Adrenal gland (tissue), 12 donors: ENCODE data around the gene DYNLL1. TPM values are rescaled to one million over a fixed set of nuclear protein-coding genes. Genes with fewer than 3 reads are reported as not detected.

Experiments
- DNase-seq, 7 donors: peaks; one replicate each; pipeline ENCODE4 v3.0.0-alpha.2; 2019 to 2020
- H3K27ac ChIP-seq, 5 donors: fragments of 200-600 bp; sonication (generic) in 4 of 5; 1 replicate in 3 of 5; 2 replicates in 2 of 5; pipeline versions ENCODE4 v1.5.1 to v1.8.0; 2016 to 2020; ENCODE audit warnings: mild to moderate bottlenecking in 1 of 5
- H3K27me3 ChIP-seq: fragments of 200-600 bp; 2 replicates; pipeline ENCODE4 v1.8.0; 2021
- H3K36me3 ChIP-seq, 2 donors: fragments of 200-600 bp; replicated peaks in 1 of 2; 1 replicate in 1 of 2; 2 replicates in 1 of 2; pipeline versions ENCODE4 v1.5.1 to v1.8.0; 2018 to 2022
- H3K4me1 ChIP-seq, 2 donors: fragments of 200-600 bp; replicated peaks in 1 of 2; 1 replicate in 1 of 2; 2 replicates in 1 of 2; pipeline versions ENCODE4 v1.5.1 to v1.8.0; 2018 to 2021
- H3K4me3 ChIP-seq, 4 donors: fragments of 200-600 bp; sonication (generic) in 3 of 4; one replicate each; pipeline ENCODE4 v1.5.1; 2016 to 2018
- H3K9me3 ChIP-seq, 3 donors: fragments of 200-600 bp; sonication (generic) in 1 of 3; replicated peaks in 1 of 3; 1 replicate in 2 of 3; 2 replicates in 1 of 3; pipeline versions ENCODE4 v1.5.1 to v1.8.0; 2016 to 2021
- CTCF ChIP-seq, 6 experiments: fragments of 450-650 bp in 4 of 6; fragments of 200-600 bp in 2 of 6; sonication (generic) in 1 of 6; IDR thresholded peaks; 1 replicate in 5 of 6; 2 replicates in 1 of 6; pipeline versions ENCODE4 v1.5.1 to v1.8.0; 2016 to 2021; ENCODE audit warnings: antibody characterized with exemption in 6 of 6, mild to moderate bottlenecking in 2 of 6, moderate library complexity in 1 of 6
- POLR2A ChIP-seq, 2 donors: fragments of 450-650 bp; IDR thresholded peaks; one replicate each; pipeline ENCODE4 v1.6.1; 2017; ENCODE audit warnings: antibody characterized with exemption in 2 of 2, mild to moderate bottlenecking in 2 of 2, moderate library complexity in 1 of 2
- WGBS, 4 donors: extraction: QIAGEN DNeasy Blood & Tissue Kit in 2 of 4; methylation state at CpG; one replicate each; pipeline versions ENCODE4 v1.1.5 to v1.1.7; 2013 to 2017; 5-methylcytosine and 5-hydroxymethylcytosine counted together
- intact Hi-C, 2 donors: fragments of 100-400 bp; cut with DNase I; formaldehyde crosslinking; loops; one replicate each; pipeline versions ENCODE4 v1.14.1 to v1.15.0; 2022 to 2023
- polyA plus RNA-seq, 3 donors: library from polyadenylated mRNA; stranded (reverse); fragments of 200-250 nt in 2 of 3; fragments of 350-450 nt in 1 of 3; fragmentation: Illumina TruSeq in 1 of 3; extraction: RNeasy Lipid Tissue Mini Kit (QIAGEN cat#74804) in 1 of 3; gene quantifications; one replicate each; pipeline ENCODE4 v1.2.3, GENCODE V29; 2013 to 2014
- total RNA-seq, 9 donors: library from RNA; depleted of rRNA in 4 of 9; stranded (reverse); fragments of >200 nt in 4 of 9; fragments of 120-200 nt in 1 of 9; fragmentation: NEBNext Ultra II Directional in 1 of 9; extraction: Animal tissue kit (Norgen Biotek cat#: 25700) in 1 of 9; gene quantifications; one replicate each; pipeline versions ENCODE4 v1.1.0 to v1.2.4, GENCODE V29; 2013 to 2023
- donor health status: healthy with polysubstance abuse.
- donor health status: Bipolar disorder and iron deficiency.
- donor health status: DM: yes; HTN: yes; CAD: no.
- donor health status: DM: no; HTN: no; CAD: no.
- donor health status: DM: no; HTN: no; CAD: no.
- donor health status: DM: yes; HTN: yes; CAD: no.

DYNLL1 gene
- total and polyA plus RNA-seq, 12 donors: 168 to 463 (median 307) TPM

DNA sequence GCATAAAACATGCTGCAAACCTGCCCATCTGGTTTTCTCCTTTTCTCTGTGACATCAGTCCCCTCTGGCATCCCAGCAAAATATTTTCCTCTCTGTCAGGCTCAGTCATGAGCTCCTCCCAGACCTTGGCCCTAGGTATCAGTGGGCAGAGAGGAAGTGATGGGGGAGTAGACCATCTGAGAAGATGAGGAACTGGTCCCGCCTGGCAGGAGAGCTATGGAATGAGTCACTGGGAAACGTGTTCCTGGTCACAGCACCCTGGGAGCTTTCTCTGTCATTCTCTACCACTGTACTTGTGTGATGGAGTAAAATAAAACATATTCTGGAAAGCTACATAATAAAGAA, 21.3 kb upstream of the DYNLL1 start:
- peaks cover 6 to 22% of the 10 kb centered on the region in 2 donors for H3K4me1 ChIP-seq
- no peaks in the 10 kb centered on the region for H3K36me3 ChIP-seq
- no peaks in the 10 kb centered on the region for H3K27me3 ChIP-seq
- peak overlapping the region in 1 of 5 donors; percentile 19 for H3K27ac ChIP-seq
- peak; percentile 42 to 78 (median 52) for DNase-seq
- H3K4me3 ChIP-seq: no peak overlapping the region
- H3K9me3 ChIP-seq: no peaks in the 10 kb centered on the region
- 4 to 29% (median 15%) methylated on average over 2 of the region's 2 CpGs for WGBS, 4 donors
- TF ChIP-seq CTCF (IDR thresholded peaks at IDR 0.05) (no peak), POLR2A (IDR thresholded peaks at IDR 0.05) (no peak)
- intact Hi-C loops: no loop called here

DNA sequence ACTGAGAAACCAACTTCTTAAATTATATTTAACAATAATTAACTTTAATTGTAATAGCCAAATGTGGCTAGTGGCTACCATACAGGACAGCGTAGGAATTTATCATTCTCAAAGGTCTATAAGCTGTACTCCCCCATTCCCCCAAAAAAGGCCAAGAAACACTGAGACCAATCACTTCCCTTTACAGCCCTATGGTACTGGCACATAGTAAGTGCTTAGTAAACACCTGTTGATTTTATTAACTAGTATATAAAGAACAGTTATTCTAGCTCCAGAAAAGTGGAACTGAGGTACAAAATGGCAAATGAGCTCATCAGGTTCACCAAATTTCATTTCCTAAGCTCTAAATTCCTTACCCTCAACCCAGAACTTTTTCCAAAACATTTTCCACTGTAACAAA, 20.3 kb upstream of the DYNLL1 start:
- TF ChIP-seq POLR2A (IDR thresholded peaks at IDR 0.05) (no peak), CTCF (IDR thresholded peaks at IDR 0.05) (no peak)
- Histone ChIP-seq H3K27ac (no peak overlapping the region), H3K9me3 (no peaks in the 10 kb centered on the region), H3K4me3 (no peak overlapping the region), H3K27me3 (no peaks in the 10 kb centered on the region), H3K4me1 (peaks cover under 1 to 16% of the 10 kb centered on the region in 2 donors), H3K36me3 (no peaks in the 10 kb centered on the region)
- intact Hi-C loops: no loop called here
- 95 to 100% (median 98%) methylated on average over 1 of the region's 1 CpG for WGBS, 4 donors
- no peak for DNase-seq

DNA sequence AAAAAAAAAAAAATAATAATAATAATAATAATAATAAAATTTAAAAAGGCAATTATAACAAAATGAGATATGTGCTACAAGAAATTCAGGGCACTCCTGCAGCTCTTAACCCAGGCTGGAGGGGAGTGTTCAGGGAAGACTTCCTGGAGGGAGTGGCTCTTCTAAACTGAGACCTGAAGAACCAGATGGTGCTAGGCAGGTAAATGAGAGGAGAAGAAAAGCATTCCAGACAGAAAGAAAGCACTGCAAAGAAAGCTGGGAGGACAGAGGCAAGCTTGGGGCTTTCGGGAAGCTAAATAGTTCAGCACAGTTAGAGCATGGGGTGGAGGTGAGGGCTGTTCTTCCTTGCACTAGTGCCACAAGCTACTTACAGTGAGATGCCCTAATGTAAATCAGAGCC, 16.5 kb upstream of the DYNLL1 start:
- H3K9me3 ChIP-seq: no peaks in the 10 kb centered on the region
- no peak overlapping the region for H3K4me3 ChIP-seq
- 83 to 100% (median 96%) methylated on average over 1 of the region's 1 CpG for WGBS, 4 donors
- peaks cover 0 to 5% of the 10 kb centered on the region in 2 donors for H3K4me1 ChIP-seq
- TF ChIP-seq CTCF (IDR thresholded peaks at IDR 0.05) (no peak), POLR2A (IDR thresholded peaks at IDR 0.05) (no peak)
- no peaks in the 10 kb centered on the region for H3K36me3 ChIP-seq
- H3K27ac ChIP-seq: no peak overlapping the region
- DNase-seq: no peak
- intact Hi-C loops: no loop called here
- no peaks in the 10 kb centered on the region for H3K27me3 ChIP-seq

DNA sequence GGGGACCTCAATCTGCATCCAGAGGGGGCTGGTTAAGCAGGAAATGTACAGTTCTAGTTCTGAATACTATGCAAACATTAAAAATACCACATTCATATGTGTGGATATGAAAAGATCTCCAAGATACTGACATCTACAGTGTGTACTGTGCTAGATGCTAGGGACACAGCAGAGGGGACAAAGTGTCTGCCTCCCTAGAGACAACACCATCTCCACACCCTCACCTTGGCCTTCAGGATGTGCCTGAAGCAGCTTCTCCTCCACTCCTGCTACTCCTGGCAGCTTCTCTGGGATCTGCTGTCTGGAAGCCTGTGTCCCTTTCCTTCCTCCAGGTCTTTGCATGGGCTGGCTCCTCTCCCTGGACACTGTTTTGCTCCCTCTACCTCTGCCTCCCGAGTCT, 15.7 kb upstream of the DYNLL1 start:
- Histone ChIP-seq H3K4me1 (no peaks in the 10 kb centered on the region), H3K27me3 (no peaks in the 10 kb centered on the region), H3K36me3 (no peaks in the 10 kb centered on the region), H3K27ac (no peak overlapping the region), H3K9me3 (no peaks in the 10 kb centered on the region), H3K4me3 (no peak overlapping the region)
- intact Hi-C loops: no loop called here
- WGBS, 4 donors: 20 to 61% (median 38%) methylated on average over 1 of the region's 1 CpG
- TF ChIP-seq POLR2A (IDR thresholded peaks at IDR 0.05) (no peak), CTCF (IDR thresholded peaks at IDR 0.05) (no peak)
- DNase-seq: no peak
